ACC112 (cell line): ENCODE data around the gene TAL1.
A peak's percentile ranks its signal among the peaks of the same experiment; 100 is the strongest.

Source experiments
- H2AFZ ChIP-seq: fragments of 200-600 bp; sonication (generic); one replicate; pipeline ENCODE4 v1.6.0; 2017; ENCODE audit warnings: antibody characterized with exemption, low read length; ENCODE audit not compliant: unreplicated experiment
- H3K27ac ChIP-seq: fragments of 200-600 bp; sonication (generic); 2 replicates; pipeline ENCODE4 v1.5.1; 2014; ENCODE audit warnings: low read depth, mild to moderate bottlenecking, antibody characterized with exemption, low read length, moderate library complexity
- H3K27me3 ChIP-seq: fragments of 200-600 bp; sonication (generic); 2 replicates; pipeline ENCODE4 v1.6.1; 2014; ENCODE audit warnings: mild to moderate bottlenecking, antibody characterized with exemption, low read length, moderate library complexity, mixed read lengths; ENCODE audit not compliant: insufficient read depth
- H3K36me3 ChIP-seq: fragments of 200-600 bp; sonication (generic); 2 replicates; pipeline ENCODE4 v1.6.1; 2016; ENCODE audit warnings: mild to moderate bottlenecking, antibody characterized with exemption, low read length, moderate library complexity, mixed read lengths; ENCODE audit not compliant: insufficient read depth
- H3K4me1 ChIP-seq: fragments of 200-600 bp; sonication (generic); one replicate; pipeline ENCODE4 v1.6.1; 2016; ENCODE audit warnings: low read length, mixed read lengths; ENCODE audit not compliant: insufficient read depth, unreplicated experiment, control insufficient read depth
- H3K4me3 ChIP-seq: fragments of 200-600 bp; sonication (generic); 2 replicates; pipeline ENCODE4 v1.5.1; 2014; ENCODE audit warnings: mild to moderate bottlenecking, low read depth, low read length
- H3K79me2 ChIP-seq: fragments of 200-600 bp; sonication (generic); one replicate; pipeline ENCODE4 v1.6.0; 2016; ENCODE audit warnings: low read length; ENCODE audit not compliant: control insufficient read depth, unreplicated experiment, insufficient read depth

Gene TAL1

GRCh38 chr1:47179988-47180563 lies 51.9 kb downstream of the TAL1 start:
- Histone ChIP-seq H3K36me3 (no peaks in the 10 kb centered on the region), H3K4me3 (peak overlapping the region; percentile 79), H2AFZ (peak overlapping the region; percentile 86)

GRCh38 chr1:47179017-47179987 lies 52.7 kb downstream of the TAL1 start:
- Histone ChIP-seq H3K79me2 (no peaks in the 10 kb centered on the region), H3K27ac (no peak overlapping the region), H3K27me3 (peaks cover 3% of the 10 kb centered on the region; the same call in 1 of the 2 replicates), H3K4me3 (peak overlapping the region; percentile 79), H3K4me1 (peaks cover 19% of the 10 kb centered on the region), H3K36me3 (no peaks in the 10 kb centered on the region), H2AFZ (peak overlapping the region; percentile 86)

More at GRCh38 chr1:47179988-47180563, 51.9 kb downstream of the TAL1 start:
- H3K79me2 ChIP-seq = no peaks in the 10 kb centered on the region
- peaks cover 19% of the 10 kb centered on the region for H3K4me1 ChIP-seq
- no peaks in the 10 kb centered on the region for H3K27me3 ChIP-seq
- H3K27ac ChIP-seq = no peak overlapping the region

GRCh38 chr1:47178654-47179016 lies 53.4 kb downstream of the TAL1 start:
- Histone ChIP-seq H3K27me3 (peaks cover 3% of the 10 kb centered on the region; the same call in 1 of the 2 replicates), H3K36me3 (no peaks in the 10 kb centered on the region), H2AFZ (peak overlapping the region; percentile 48), H3K4me1 (peaks cover 19% of the 10 kb centered on the region), H3K4me3 (peak overlapping the region; percentile 79), H3K79me2 (no peaks in the 10 kb centered on the region), H3K27ac (no peak overlapping the region)

GRCh38 chr1:47178020-47178419 lies 54.0 kb downstream of the TAL1 start:
- no peak overlapping the region for H3K4me3 ChIP-seq
- H3K36me3 ChIP-seq = no peaks in the 10 kb centered on the region
- H3K4me1 ChIP-seq = peaks cover 19% of the 10 kb centered on the region
- peaks cover 4% of the 10 kb centered on the region; the same call in 1 of the 2 replicates for H3K27me3 ChIP-seq
- no peak overlapping the region for H3K27ac ChIP-seq
- H2AFZ ChIP-seq = no peak overlapping the region
- no peaks in the 10 kb centered on the region for H3K79me2 ChIP-seq

- H3K79me2 ChIP-seq = no peaks in the 10 kb centered on the region
- peaks cover 11% of the 10 kb centered on the region for H3K4me1 ChIP-seq
- H3K27me3 ChIP-seq = peaks cover 14% of the 10 kb centered on the region; the same call in 1 of the 2 replicates
- H2AFZ ChIP-seq = no peak overlapping the region
- no peaks in the 10 kb centered on the region for H3K36me3 ChIP-seq
- H3K27ac ChIP-seq = no peak overlapping the region
- H3K4me3 ChIP-seq = no peak overlapping the region
Measured at GRCh38 chr1:47175227-47175934, 56.6 kb downstream of the TAL1 start.

GRCh38 chr1:47174656-47175020 lies 57.4 kb downstream of the TAL1 start:
- Histone ChIP-seq H3K27me3 (peaks cover 14% of the 10 kb centered on the region; the same call in 1 of the 2 replicates), H3K79me2 (no peaks in the 10 kb centered on the region), H3K4me3 (no peak overlapping the region), H3K36me3 (no peaks in the 10 kb centered on the region), H2AFZ (no peak overlapping the region), H3K27ac (no peak overlapping the region), H3K4me1 (peaks cover 3% of the 10 kb centered on the region)

- H3K36me3 ChIP-seq = no peaks in the 10 kb centered on the region
- no peak overlapping the region for H3K4me3 ChIP-seq
- no peak overlapping the region for H2AFZ ChIP-seq
- H3K4me1 ChIP-seq = no peaks in the 10 kb centered on the region
- peaks cover 14% of the 10 kb centered on the region; the same call in 1 of the 2 replicates for H3K27me3 ChIP-seq
- no peak overlapping the region for H3K27ac ChIP-seq
- no peaks in the 10 kb centered on the region for H3K79me2 ChIP-seq
Measured at GRCh38 chr1:47172782-47173181, 59.2 kb downstream of the TAL1 start.
